GM23338 (cell line): ENCODE results near the gene SLC4A7. TPM values are rescaled to one million over a fixed set of nuclear protein-coding genes. Genes with fewer than 3 reads are reported as not detected.

Experiments
- ATAC-seq: fragments of 200-7000 bp; cut with Tn5 transposase; 3 replicates; pipeline ENCODE4 v1.9.1; 2020
- DNase-seq: peaks from one replicate; pipeline ENCODE4 v3.0.0-alpha.2; 2015; ENCODE audit warnings: low spot score
- H2AFZ ChIP-seq: fragments of 200-600 bp; sonication (generic); 2 replicates; pipeline ENCODE4 v1.8.0; 2016; ENCODE audit warnings: antibody characterized with exemption, mild to moderate bottlenecking, moderate library complexity
- H3F3A ChIP-seq: fragments of 200-600 bp; sonication (generic); replicated peaks from 2 replicates; pipeline ENCODE4 v1.8.0; 2017; ENCODE audit warnings: antibody characterized with exemption, mixed run types, low read depth
- H3K27ac ChIP-seq: fragments of 200-600 bp; sonication (generic); 2 replicates; pipeline ENCODE4 v1.6.1; 2016; ENCODE audit warnings: low read depth
- H3K27me3 ChIP-seq: fragments of 200-600 bp; sonication (generic); 2 replicates; pipeline ENCODE4 v1.8.0; 2016; ENCODE audit warnings: mild to moderate bottlenecking, mixed run types, moderate library complexity; ENCODE audit not compliant: insufficient read depth
- H3K36me3 ChIP-seq: fragments of 200-600 bp; sonication (generic); 2 replicates; pipeline ENCODE4 v1.8.0; 2016; ENCODE audit warnings: mild to moderate bottlenecking; ENCODE audit not compliant: insufficient read depth
- H3K4me1 ChIP-seq: fragments of 200-600 bp; sonication (generic); 2 replicates; pipeline ENCODE4 v1.8.0; 2016; ENCODE audit warnings: mild to moderate bottlenecking, moderate library complexity; ENCODE audit not compliant: insufficient read depth
- H3K4me2 ChIP-seq: fragments of 200-600 bp; sonication (generic); 2 replicates; pipeline ENCODE4 v1.7.1; 2017; ENCODE audit warnings: mixed run types
- H3K4me3 ChIP-seq: fragments of 200-600 bp; sonication (generic); 2 replicates; pipeline ENCODE4 v1.6.1; 2016; ENCODE audit warnings: mixed run types
- H3K79me2 ChIP-seq: fragments of 200-600 bp; sonication (generic); replicated peaks from 2 replicates; pipeline ENCODE4 v1.8.0; 2017; ENCODE audit warnings: mild to moderate bottlenecking; ENCODE audit not compliant: insufficient read depth
- H3K9me2 ChIP-seq: fragments of 200-600 bp; sonication (generic); 2 replicates; pipeline ENCODE4 v1.8.0; 2017; ENCODE audit not compliant: insufficient read depth
- H4K20me1 ChIP-seq: fragments of 200-600 bp; sonication (generic); replicated peaks from 2 replicates; pipeline ENCODE4 v1.8.0; 2017; ENCODE audit warnings: mild to moderate bottlenecking; ENCODE audit not compliant: insufficient read depth
- H3K27ac Mint-ChIP-seq: 2 replicates; pipeline ENCODE4 v1.8.0; 2020; ENCODE audit warnings: inconsistent platforms, mild to moderate bottlenecking, moderate library complexity, mixed read lengths
- H3K27me3 Mint-ChIP-seq: 3 replicates; pipeline ENCODE4 v1.8.0; 2022; ENCODE audit warnings: low read depth, mild to moderate bottlenecking, moderate library complexity, mixed read lengths, inconsistent platforms; ENCODE audit not compliant: insufficient read depth, poor library complexity
- H3K36me3 Mint-ChIP-seq: 3 replicates; pipeline ENCODE4 v1.8.0; 2021; ENCODE audit warnings: low read depth, mild to moderate bottlenecking, inconsistent platforms, moderate library complexity, mixed read lengths
- H3K4me1 Mint-ChIP-seq: 3 replicates; pipeline ENCODE4 v1.8.0; 2020; ENCODE audit warnings: mild to moderate bottlenecking, inconsistent platforms, mixed read lengths
- H3K4me3 Mint-ChIP-seq: 3 replicates; pipeline ENCODE4 v1.8.0; 2021; ENCODE audit warnings: moderate library complexity, mild to moderate bottlenecking, inconsistent platforms, mixed read lengths
- H3K9me3 Mint-ChIP-seq: 3 replicates; pipeline ENCODE4 v1.8.0; 2020; ENCODE audit warnings: moderate library complexity, mild to moderate bottlenecking, inconsistent platforms, mixed read lengths
- CTCF ChIP-seq, 2 experiments: fragments of 200-600 bp in 1 of 2; sonication (generic) in 1 of 2; conservative IDR thresholded peaks; 2 replicates each; pipeline versions ENCODE4 v1.5.1 to v1.6.1; 2016 to 2017; ENCODE audit warnings: antibody characterized with exemption in 2 of 2, low read depth in 2 of 2, mild to moderate bottlenecking in 2 of 2, moderate library complexity in 1 of 2
- ETS1 ChIP-seq: IDR thresholded peaks from 2 replicates; pipeline ENCODE4 v1.6.1; 2016; ENCODE audit warnings: antibody characterized with exemption
- EZH2 ChIP-seq: fragments of 200-600 bp; sonication (generic); IDR thresholded peaks from one replicate; pipeline ENCODE4 v1.8.0; 2017; ENCODE audit warnings: antibody characterized with exemption, mild to moderate bottlenecking, low read depth; ENCODE audit not compliant: unreplicated experiment
- EZH2phosphoT487 ChIP-seq: fragments of 200-600 bp; sonication (generic); IDR thresholded peaks from one replicate; pipeline ENCODE4 v1.8.1; 2018; ENCODE audit warnings: antibody characterized with exemption; ENCODE audit not compliant: unreplicated experiment
- JUNB ChIP-seq: IDR thresholded peaks from one replicate; pipeline ENCODE4 v1.6.1; 2016; ENCODE audit warnings: antibody characterized with exemption; ENCODE audit not compliant: unreplicated experiment
- POLR2AphosphoS5 ChIP-seq: IDR thresholded peaks from 2 replicates; pipeline ENCODE4 v1.6.1; 2016; ENCODE audit warnings: antibody characterized with exemption, low read depth
- REST ChIP-seq: IDR thresholded peaks from one replicate; pipeline ENCODE4 v1.6.1; 2018; ENCODE audit warnings: antibody characterized with exemption; ENCODE audit not compliant: unreplicated experiment
- STAT1 ChIP-seq: IDR thresholded peaks from one replicate; pipeline ENCODE4 v1.6.1; 2016; ENCODE audit warnings: antibody characterized with exemption; ENCODE audit not compliant: unreplicated experiment
- ZNF114 ChIP-seq: fragments of 250-450 bp; sonication (Bioruptor Pico); IDR thresholded peaks from 2 replicates; pipeline ENCODE4 v1.5.0; 2020; ENCODE audit warnings: mild to moderate bottlenecking, moderate library complexity
- ZNF331 ChIP-seq: fragments of 250-450 bp; sonication (Bioruptor Pico); IDR thresholded peaks from 2 replicates; pipeline ENCODE4 v1.5.0; 2020; ENCODE audit warnings: low read depth, mild to moderate bottlenecking, moderate library complexity
- polyA plus RNA-seq: library from polyadenylated mRNA; unstranded; fragments of >200 nt; fragmentation: Nextera tagmentation; extraction: Ambion mirVana; gene quantifications from 2 replicates; pipeline ENCODE4 v1.2.1, GENCODE V29; 2016
- total RNA-seq: library from RNA; depleted of rRNA; stranded (reverse); fragments of >200 nt; shearing (Covaris generic); gene quantifications from 2 replicates; pipeline ENCODE4 v1.2.3, GENCODE V29; 2014

The SLC4A7 gene
- total and polyA plus RNA-seq, 2 experiments from 2014 or later = 44.4 to 101 TPM

GRCh38 chr3:27503526-27503925 lies 19.3 kb upstream of the SLC4A7 start:
- TF ChIP-seq ZNF331 (CRISPR knock-in tag) = no peak
- TF ChIP-seq ZNF114 (CRISPR knock-in tag) = no peak
- no peak for TF ChIP-seq REST
- TF ChIP-seq JUNB = no peak
- TF ChIP-seq POLR2AphosphoS5 = no peak
- no peak for TF ChIP-seq STAT1
- TF ChIP-seq EZH2 = no peak
- TF ChIP-seq CTCF (conservative IDR thresholded peaks at IDR 0.05; ENCODE audit: low read depth in 2 of 2) = no peak
- no peak for TF ChIP-seq ETS1
- no peak overlapping the region for H3K27ac ChIP-seq
- no peaks in the 10 kb centered on the region; the same call in 1 of the 2 replicates for H3K9me2 ChIP-seq
- no peaks in the 10 kb centered on the region for H3K27me3 ChIP-seq
- H3K4me1 ChIP-seq = no peaks in the 10 kb centered on the region
- H4K20me1 ChIP-seq = no peaks in the 10 kb centered on the region
- no peak overlapping the region for H3K4me3 ChIP-seq
- no peak overlapping the region for H2AFZ ChIP-seq
- Mint-ChIP-seq H3K9me3 (no peaks in the 10 kb centered on the region), H3K4me1 (peaks cover 6% of the 10 kb centered on the region), H3K27ac (no peak overlapping the region), H3K4me3 (no peak overlapping the region), H3K27me3 (no peaks in the 10 kb centered on the region), H3K36me3 (no peaks in the 10 kb centered on the region)
- ATAC-seq = no peak
- H3K36me3 ChIP-seq = no peaks in the 10 kb centered on the region
- DNase-seq = no peak
- no peaks in the 10 kb centered on the region for H3K79me2 ChIP-seq
- H3K4me2 ChIP-seq = no peak overlapping the region
- H3F3A ChIP-seq = no peaks in the 10 kb centered on the region

GRCh38 chr3:27501759-27502158 lies 17.6 kb upstream of the SLC4A7 start:
- H3K27ac Mint-ChIP-seq = no peak overlapping the region
- TF ChIP-seq JUNB (no peak), ZNF331 (CRISPR knock-in tag) (no peak), EZH2phosphoT487 (no peak)
- Histone ChIP-seq H3K4me2 (no peak overlapping the region), H4K20me1 (no peaks in the 10 kb centered on the region), H3K4me1 (no peaks in the 10 kb centered on the region), H2AFZ (no peak overlapping the region), H3F3A (no peaks in the 10 kb centered on the region), H3K36me3 (no peaks in the 10 kb centered on the region), H3K79me2 (no peaks in the 10 kb centered on the region), H3K4me3 (no peak overlapping the region), H3K27ac (no peak overlapping the region), H3K9me2 (no peaks in the 10 kb centered on the region; the same call in 1 of the 2 replicates), H3K27me3 (no peaks in the 10 kb centered on the region)
- no peaks in the 10 kb centered on the region for H3K36me3 Mint-ChIP-seq
- H3K4me1 Mint-ChIP-seq = peaks cover 6% of the 10 kb centered on the region
- no peak for DNase-seq
- no peaks in the 10 kb centered on the region for H3K27me3 Mint-ChIP-seq
- no peak overlapping the region for H3K4me3 Mint-ChIP-seq
- no peaks in the 10 kb centered on the region for H3K9me3 Mint-ChIP-seq
- no peak; the same call in 2 of the 3 replicates for ATAC-seq
